Osteocyte (in vitro differentiated cells): ENCODE data around the gene TNXB. TPM values are rescaled to one million over a fixed set of nuclear protein-coding genes. Genes with fewer than 3 reads are reported as not detected.
"Not testable (repeated sequence)": the region's sequence is repeated elsewhere in the genome, so short reads cannot be mapped to it uniquely, and the experiment has no call there.

Experiments
- DNase-seq: peaks from one replicate; pipeline ENCODE4 v3.0.0; 2021; ENCODE audit warnings: mixed read lengths; ENCODE audit not compliant: unreplicated experiment; ENCODE audit errors: extremely low spot score
- H3K27ac Mint-ChIP-seq: one replicate; pipeline ENCODE4 v1.8.0; 2021; ENCODE audit warnings: mild to moderate bottlenecking, mixed read lengths; ENCODE audit not compliant: unreplicated experiment
- H3K27me3 Mint-ChIP-seq: one replicate; pipeline ENCODE4 v1.8.0; 2021; ENCODE audit warnings: mixed read lengths; ENCODE audit not compliant: unreplicated experiment
- H3K36me3 Mint-ChIP-seq: one replicate; pipeline ENCODE4 v1.8.0; 2021; ENCODE audit warnings: mixed read lengths; ENCODE audit not compliant: unreplicated experiment
- H3K4me1 Mint-ChIP-seq: one replicate; pipeline ENCODE4 v1.8.0; 2021; ENCODE audit warnings: mixed read lengths; ENCODE audit not compliant: unreplicated experiment
- H3K4me3 Mint-ChIP-seq: one replicate; pipeline ENCODE4 v1.8.0; 2021; ENCODE audit warnings: mild to moderate bottlenecking, moderate library complexity, mixed read lengths; ENCODE audit not compliant: unreplicated experiment
- H3K9me3 Mint-ChIP-seq: one replicate; pipeline ENCODE4 v1.8.0; 2021; ENCODE audit warnings: mixed read lengths; ENCODE audit not compliant: unreplicated experiment
- total RNA-seq: library from RNA; stranded (reverse); gene quantifications from 2 replicates; pipeline ENCODE4 v1.2.1, GENCODE V29; 2021

Gene TNXB
- total RNA-seq, 1 donor from 2014 or later = 13.9 TPM

DNA sequence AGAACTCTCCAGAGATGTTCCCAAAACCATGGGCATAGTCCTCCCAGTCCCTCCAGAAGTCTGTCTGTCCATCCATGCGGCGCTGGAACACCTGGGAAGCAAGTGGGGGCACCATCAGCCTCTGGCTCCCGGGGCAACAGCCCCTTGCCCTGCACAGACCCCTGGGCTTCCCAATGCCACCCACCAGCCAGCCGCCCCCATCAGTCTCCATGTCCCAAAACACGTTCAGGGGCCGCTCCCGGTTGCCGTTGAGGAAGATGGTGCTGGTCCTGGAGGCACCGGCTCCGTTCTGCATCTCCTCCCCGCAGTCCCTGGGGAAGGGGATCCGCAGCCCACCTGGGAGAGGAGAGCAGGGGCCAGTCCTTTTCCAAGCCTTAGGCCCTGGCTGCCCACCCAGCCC lies 99.6 kb downstream of the TNXB start:
- not testable (repeated sequence) for H3K27ac Mint-ChIP-seq, H3K4me1 Mint-ChIP-seq, H3K9me3 Mint-ChIP-seq, H3K27me3 Mint-ChIP-seq, H3K36me3 Mint-ChIP-seq, H3K4me3 Mint-ChIP-seq, DNase-seq

DNA sequence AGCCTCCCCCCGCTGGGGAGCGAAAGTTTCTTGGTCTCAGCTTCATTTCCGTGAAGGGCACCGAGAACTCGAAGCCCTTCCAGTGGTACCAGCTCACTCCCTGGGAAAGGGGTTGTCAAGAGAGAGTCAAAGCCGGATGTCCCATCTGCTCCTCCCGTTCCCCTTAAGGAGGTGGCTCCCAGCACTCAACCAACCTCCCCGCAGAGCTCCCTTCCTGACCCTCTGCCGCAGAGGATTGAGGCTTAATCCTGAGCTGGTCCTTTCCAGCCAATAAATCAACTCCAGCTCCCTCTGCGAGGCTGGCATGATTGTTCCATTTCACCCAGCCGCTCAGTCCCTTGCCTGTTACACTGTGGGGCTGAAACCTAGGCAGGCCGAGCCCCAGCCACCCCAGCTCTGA lies 100.5 kb downstream of the TNXB start:
- H3K4me1 Mint-ChIP-seq, DNase-seq, H3K4me3 Mint-ChIP-seq, H3K27me3 Mint-ChIP-seq, H3K36me3 Mint-ChIP-seq, H3K27ac Mint-ChIP-seq, H3K9me3 Mint-ChIP-seq: not testable (repeated sequence)

DNA sequence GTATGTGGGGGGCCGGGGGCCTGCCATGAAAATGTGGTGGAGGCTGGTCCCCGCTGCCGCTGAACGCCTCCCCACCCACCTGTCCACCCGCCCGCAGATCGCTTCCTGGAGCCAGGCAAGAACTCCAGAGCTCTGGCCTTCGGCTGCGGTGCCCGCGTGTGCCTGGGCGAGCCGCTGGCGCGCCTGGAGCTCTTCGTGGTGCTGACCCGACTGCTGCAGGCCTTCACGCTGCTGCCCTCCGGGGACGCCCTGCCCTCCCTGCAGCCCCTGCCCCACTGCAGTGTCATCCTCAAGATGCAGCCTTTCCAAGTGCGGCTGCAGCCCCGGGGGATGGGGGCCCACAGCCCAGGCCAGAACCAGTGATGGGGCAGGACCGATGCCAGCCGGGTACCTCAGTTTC lies 101.1 kb downstream of the TNXB start:
- not testable (repeated sequence) for H3K36me3 Mint-ChIP-seq, H3K27me3 Mint-ChIP-seq, H3K4me3 Mint-ChIP-seq, H3K27ac Mint-ChIP-seq, H3K4me1 Mint-ChIP-seq, H3K9me3 Mint-ChIP-seq, DNase-seq

DNA sequence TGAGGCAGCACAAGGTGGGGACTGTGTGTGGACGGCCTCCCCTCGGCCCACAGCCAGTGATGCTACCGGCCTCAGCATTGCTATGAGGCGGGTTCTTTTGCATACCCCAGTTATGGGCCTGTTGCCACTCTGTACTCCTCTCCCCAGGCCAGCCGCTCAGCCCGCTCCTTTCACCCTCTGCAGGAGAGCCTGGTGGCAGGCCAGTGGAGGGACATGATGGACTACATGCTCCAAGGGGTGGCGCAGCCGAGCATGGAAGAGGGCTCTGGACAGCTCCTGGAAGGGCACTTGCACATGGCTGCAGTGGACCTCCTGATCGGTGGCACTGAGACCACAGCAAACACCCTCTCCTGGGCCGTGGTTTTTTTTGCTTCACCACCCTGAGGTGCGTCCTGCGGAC lies 102.1 kb downstream of the TNXB start:
- not testable (repeated sequence) for H3K27me3 Mint-ChIP-seq, H3K9me3 Mint-ChIP-seq, H3K4me3 Mint-ChIP-seq, DNase-seq, H3K4me1 Mint-ChIP-seq, H3K27ac Mint-ChIP-seq, H3K36me3 Mint-ChIP-seq

DNA sequence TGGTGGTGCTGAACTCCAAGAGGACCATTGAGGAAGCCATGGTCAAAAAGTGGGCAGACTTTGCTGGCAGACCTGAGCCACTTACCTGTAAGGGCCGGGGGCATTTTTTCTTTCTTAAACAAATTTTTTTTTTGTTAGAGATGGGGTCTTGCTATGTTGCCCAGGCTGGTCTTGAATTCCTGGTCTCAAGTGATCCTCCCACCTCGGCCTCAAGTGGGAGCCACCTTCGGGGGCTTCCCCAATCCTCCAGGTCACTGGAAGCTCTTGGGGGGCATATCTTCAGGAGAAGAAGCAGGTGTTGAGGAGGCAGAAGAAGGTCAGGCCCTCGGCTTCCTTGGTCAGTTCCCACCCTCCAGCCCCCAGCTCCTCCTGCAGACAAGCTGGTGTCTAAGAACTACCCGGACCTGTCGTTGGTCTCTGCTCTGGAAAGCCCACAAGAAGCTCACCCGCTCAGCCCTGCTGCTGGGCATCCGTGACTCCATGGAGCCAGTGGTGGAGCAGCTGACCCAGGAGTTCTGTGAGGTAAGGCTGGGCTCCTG lies 103.1 kb downstream of the TNXB start:
- not testable (repeated sequence) for H3K4me3 Mint-ChIP-seq, H3K27ac Mint-ChIP-seq, H3K9me3 Mint-ChIP-seq, DNase-seq, H3K4me1 Mint-ChIP-seq, H3K27me3 Mint-ChIP-seq, H3K36me3 Mint-ChIP-seq

DNA sequence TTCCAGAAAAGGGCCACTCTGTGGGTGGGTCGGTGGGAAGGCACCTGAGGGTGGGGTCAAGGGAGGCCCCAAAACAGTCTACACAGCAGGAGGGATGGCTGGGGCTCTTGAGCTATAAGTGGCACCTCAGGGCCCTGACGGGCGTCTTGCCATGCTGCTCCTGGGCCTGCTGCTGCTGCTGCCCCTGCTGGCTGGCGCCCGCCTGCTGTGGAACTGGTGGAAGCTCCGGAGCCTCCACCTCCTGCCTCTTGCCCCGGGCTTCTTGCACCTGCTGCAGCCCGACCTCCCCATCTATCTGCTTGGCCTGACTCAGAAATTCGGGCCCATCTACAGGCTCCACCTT lies 103.6 kb downstream of the TNXB start:
- not testable (repeated sequence) for H3K4me1 Mint-ChIP-seq, DNase-seq, H3K9me3 Mint-ChIP-seq

DNA sequence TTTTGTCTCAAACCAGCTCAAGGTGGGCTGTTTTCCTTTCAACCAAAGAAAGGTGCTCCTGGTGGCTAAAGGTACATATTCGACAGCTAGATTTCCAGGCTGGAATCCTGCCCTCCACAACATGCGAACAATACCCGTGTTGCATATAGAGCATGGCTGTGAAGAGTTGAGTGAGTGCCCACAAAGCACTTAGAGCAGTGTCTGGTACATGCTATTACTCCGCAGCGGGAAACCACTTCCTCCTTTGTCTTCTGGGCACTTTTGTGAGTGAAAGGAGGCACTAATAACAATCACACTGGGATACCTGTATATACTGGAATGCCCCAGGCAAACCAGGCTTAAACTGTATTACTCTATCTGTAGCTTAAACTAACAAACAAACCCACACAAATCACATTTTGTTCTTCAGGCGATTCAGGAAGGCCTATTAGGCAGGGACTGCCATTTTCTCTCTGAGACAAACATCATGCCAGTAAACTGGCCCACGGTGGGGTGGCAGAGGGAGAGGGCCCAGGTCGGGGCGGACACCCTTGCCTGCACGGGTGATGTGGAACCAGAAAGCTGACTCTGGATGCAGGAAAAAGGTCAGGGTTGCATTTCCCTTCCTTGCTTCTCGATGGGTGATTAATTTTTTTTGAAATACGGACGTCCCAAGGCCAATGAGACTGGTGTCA lies 104.1 kb downstream of the TNXB start:
- H3K4me1 Mint-ChIP-seq, H3K27ac Mint-ChIP-seq, H3K27me3 Mint-ChIP-seq, DNase-seq, H3K4me3 Mint-ChIP-seq, H3K9me3 Mint-ChIP-seq, H3K36me3 Mint-ChIP-seq: not testable (repeated sequence)

More for the DNA sequence above, 103.6 kb downstream of the TNXB start:
- not testable (repeated sequence) for H3K4me3 Mint-ChIP-seq, H3K27me3 Mint-ChIP-seq, H3K36me3 Mint-ChIP-seq, H3K27ac Mint-ChIP-seq

DNA sequence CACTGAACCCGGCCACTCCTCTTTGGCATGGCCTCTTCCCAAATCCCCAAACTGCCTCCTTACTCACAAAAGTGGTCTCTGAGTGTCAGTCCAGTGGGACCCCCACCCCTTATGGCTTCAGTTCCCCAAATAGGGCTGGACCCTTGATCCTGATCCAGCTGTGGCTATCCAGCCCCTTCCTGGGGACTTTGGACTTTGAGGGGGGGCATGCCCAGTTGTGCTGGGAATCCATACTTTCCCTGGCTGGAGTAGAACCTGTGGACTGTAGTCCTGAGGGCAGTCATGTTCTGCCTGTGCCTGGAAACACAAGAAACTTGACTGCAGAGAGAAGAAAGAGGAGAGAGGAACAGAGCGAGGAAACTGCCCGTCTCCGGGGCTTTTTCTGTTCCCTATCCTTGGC lies 104.7 kb downstream of the TNXB start:
- DNase-seq, H3K36me3 Mint-ChIP-seq, H3K4me1 Mint-ChIP-seq, H3K27ac Mint-ChIP-seq, H3K27me3 Mint-ChIP-seq, H3K9me3 Mint-ChIP-seq, H3K4me3 Mint-ChIP-seq: not testable (repeated sequence)

DNA sequence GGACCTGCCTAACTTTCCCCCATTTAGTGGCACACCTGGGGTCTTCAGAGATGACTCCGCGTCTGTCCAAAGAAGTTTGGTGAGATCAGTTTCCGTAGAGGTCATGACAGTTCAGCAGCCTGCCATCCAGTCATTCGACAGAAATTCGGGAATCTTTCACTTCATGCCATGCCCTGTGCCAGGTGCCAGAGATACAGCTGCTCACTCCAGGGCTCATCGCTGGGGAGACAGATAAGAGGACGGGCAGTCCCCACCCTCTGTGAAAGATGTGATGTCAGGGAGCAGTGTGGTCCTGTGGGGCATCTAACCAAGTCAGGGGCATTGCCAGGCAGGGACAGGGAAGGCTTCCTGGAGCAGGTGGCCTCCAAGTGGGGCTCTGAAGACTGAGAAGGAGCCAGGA lies 105.8 kb downstream of the TNXB start:
- not testable (repeated sequence) for H3K4me3 Mint-ChIP-seq, H3K9me3 Mint-ChIP-seq, H3K27me3 Mint-ChIP-seq, H3K4me1 Mint-ChIP-seq, DNase-seq, H3K36me3 Mint-ChIP-seq, H3K27ac Mint-ChIP-seq

DNA sequence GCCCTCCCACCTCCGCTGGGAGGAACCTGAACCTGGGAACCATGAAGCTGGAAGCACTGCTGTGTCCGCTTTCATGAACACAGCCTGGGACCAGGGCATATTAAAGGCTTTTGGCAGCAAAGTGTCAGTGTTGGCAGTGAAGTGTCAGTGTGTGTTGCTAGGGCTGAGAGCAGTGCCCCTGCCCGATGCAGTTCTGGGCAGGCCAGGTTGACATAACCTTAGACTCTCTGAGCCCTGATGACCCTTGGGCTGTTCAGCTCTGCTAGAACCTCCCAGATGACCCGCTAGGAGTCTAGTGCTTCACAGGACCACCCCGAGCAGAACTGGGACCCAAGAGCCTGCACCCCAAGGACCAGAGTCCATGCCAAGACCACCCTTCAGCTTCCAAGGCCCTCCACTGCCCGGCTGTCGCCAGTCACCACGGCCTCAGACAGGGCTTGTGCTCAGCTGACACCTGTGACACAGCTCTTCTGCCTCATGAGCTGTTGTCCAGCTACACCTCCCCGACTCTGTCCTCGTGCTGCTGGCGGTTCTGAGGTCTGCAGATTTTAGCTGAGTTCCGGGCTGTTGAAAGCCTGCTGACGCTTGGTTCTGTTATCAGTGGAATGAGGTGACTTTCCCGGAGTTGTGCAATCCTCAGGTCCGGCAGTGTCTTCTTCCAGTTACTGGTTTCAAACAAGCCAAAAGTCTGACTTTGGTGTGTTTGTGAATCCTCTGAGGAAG lies 106.4 kb downstream of the TNXB start:
- H3K4me1 Mint-ChIP-seq, H3K27ac Mint-ChIP-seq, H3K36me3 Mint-ChIP-seq, DNase-seq, H3K27me3 Mint-ChIP-seq, H3K4me3 Mint-ChIP-seq, H3K9me3 Mint-ChIP-seq: not testable (repeated sequence)

DNA sequence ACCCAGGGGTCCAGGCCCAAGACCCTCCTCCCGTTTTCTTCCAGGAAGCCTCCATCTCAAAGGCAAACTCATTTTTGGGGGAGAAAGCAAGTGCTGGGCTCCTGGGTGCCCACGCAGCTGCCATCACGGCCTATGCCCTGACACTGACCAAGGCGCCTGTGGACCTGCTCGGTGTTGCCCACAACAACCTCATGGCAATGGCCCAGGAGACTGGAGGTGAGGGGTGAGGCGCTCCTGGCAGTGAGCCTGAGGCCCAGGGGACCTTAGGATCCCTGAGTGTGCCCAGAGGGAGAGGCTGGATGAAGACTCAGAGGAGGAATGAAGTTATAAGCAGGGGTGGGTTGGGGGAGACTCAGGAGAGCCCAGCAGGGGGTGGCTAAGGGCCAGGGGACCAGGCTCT lies 112.8 kb downstream of the TNXB start:
- H3K9me3 Mint-ChIP-seq, H3K4me3 Mint-ChIP-seq, DNase-seq, H3K36me3 Mint-ChIP-seq, H3K4me1 Mint-ChIP-seq, H3K27ac Mint-ChIP-seq, H3K27me3 Mint-ChIP-seq: not testable (repeated sequence)

DNA sequence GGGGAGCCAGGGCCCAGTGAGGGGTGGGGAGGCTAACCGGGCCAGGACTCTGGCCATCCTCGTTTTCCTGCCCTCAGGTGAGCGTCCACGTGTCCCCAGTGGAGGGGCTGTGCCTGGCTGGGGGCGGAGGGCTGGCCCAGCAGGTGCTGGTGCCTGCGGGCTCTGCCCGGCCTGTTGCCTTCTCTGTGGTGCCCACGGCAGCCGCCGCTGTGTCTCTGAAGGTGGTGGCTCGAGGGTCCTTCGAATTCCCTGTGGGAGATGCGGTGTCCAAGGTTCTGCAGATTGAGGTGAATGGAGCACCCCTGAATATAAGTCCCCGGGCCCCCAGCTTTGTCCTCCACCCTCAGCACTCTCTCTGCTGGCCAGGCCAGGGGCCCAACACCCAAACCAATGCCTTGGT lies 114.7 kb downstream of the TNXB start:
- H3K27ac Mint-ChIP-seq = not testable (repeated sequence)

More for the DNA sequence above, 114.7 kb downstream of the TNXB start:
- DNase-seq, H3K9me3 Mint-ChIP-seq, H3K36me3 Mint-ChIP-seq, H3K27me3 Mint-ChIP-seq, H3K4me1 Mint-ChIP-seq, H3K4me3 Mint-ChIP-seq: not testable (repeated sequence)
